ENCODE data around the gene POGK. TPM values are rescaled to one million over a fixed set of nuclear protein-coding genes. Genes with fewer than 3 reads are reported as not detected.
"Not testable (repeated sequence)": the region's sequence is repeated elsewhere in the genome, so short reads cannot be mapped to it uniquely, and the experiment has no call there.

POGK gene, protein sequence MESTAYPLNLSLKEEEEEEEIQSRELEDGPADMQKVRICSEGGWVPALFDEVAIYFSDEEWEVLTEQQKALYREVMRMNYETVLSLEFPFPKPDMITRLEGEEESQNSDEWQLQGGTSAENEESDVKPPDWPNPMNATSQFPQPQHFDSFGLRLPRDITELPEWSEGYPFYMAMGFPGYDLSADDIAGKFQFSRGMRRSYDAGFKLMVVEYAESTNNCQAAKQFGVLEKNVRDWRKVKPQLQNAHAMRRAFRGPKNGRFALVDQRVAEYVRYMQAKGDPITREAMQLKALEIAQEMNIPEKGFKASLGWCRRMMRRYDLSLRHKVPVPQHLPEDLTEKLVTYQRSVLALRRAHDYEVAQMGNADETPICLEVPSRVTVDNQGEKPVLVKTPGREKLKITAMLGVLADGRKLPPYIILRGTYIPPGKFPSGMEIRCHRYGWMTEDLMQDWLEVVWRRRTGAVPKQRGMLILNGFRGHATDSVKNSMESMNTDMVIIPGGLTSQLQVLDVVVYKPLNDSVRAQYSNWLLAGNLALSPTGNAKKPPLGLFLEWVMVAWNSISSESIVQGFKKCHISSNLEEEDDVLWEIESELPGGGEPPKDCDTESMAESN
- total RNA-seq (2012; rRNA removed), result 20.8 TPM in 2 replicates

DNA sequence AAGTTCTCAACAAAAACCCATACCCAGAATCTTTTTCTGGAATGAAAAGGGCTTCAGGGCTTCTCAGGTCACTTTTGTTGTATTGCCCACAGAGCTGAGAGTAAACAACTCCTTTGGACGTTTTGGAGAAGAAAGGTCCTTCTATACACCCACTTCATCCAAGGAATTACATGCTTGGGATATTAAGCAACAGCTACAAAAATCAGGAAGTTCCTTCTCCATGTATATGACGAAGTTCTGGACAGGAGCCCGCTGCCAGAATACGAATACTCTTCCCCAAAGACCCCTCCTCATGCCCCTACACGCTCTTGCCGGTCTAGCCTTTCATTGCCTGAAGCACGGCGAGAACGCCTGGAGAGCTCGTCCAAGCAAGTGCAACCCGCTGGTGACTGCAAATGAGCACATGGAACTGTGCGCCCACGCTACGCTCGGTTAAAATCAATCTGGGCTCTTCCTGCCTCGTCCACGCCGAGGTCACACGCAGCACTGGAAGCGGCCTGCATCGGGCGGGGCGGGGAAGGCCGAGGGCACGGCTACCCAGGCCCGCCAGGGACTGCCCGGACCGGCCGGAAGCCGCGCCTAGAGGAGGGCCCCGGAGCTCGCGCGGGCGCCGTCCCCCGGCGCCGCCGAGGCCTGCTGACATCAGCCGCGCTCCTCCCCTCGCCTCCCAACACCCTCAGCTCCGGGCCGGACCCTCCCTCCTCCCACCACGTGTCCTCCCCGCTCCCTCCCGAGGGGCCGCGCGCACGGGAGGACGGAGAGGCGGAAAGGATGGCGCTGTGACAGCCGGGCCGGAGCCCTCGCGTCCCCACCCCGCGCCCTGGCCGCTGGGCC lies at the start of gene POGK:
POGK (plus strand) TSS at position 710 of the 834 bp plus-strand sequence. CDS start 1,482 bp downstream, outside the sequence.
- peak within 1 kb of the TSS; percentile 85 for H3K9ac ChIP-seq (ENCODE audit: low read depth, low read length)
- H3K27me3 ChIP-seq (ENCODE audit: control insufficient read depth, insufficient read depth, low read length), result peaks cover 5% of the 10 kb centered on the region
- H3K36me3 ChIP-seq (ENCODE audit: insufficient read depth, low read length), result peaks cover 32% of the 10 kb centered on the region
- peaks cover 43% of the 10 kb centered on the region for H3K4me1 ChIP-seq (ENCODE audit: control insufficient read depth, insufficient read depth, low read length)
- H3K9me3 ChIP-seq (replicated peaks; ENCODE audit: low read length), result no peaks in the 10 kb centered on the region
- peak within 1 kb of the TSS; percentile 92 for H3K4me2 ChIP-seq (ENCODE audit: low read length)
- peak within 1 kb of the TSS; percentile 76 for H3K4me3 ChIP-seq (ENCODE audit: low read length)

DNA sequence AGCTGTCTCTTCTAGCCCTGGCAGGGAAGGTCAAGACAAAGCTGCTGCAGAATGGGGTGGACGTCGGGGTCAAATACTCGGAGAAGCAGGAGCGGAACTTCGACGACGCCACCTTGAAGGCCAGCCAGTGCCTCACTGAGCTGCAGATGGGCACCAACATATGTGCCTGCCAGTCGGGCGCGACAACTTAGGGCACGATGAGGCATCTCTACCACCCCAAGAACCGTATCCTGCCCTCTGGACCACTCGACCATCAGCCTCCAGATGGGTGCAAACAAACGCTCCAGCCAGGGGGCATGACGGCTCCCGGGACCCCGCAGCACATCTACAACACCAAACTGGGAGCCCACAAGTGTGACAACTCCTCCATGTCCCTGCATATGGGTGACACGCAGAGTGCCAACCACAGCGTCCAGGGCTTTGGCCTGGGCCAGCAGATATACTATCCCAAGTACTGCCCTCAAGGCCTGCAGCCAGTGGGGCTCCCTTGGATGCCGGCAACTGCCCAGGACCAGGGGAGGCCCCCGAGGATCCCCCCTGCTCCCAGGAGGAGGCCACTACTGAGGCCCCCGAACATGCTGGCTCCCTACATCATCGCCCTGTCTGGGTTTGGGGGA lies 42.5 kb upstream of the POGK start:
- H3K4me2 ChIP-seq (ENCODE audit: low read length), result no peak overlapping the region
- no peaks in the 10 kb centered on the region for H3K36me3 ChIP-seq (ENCODE audit: insufficient read depth, low read length)

DNA sequence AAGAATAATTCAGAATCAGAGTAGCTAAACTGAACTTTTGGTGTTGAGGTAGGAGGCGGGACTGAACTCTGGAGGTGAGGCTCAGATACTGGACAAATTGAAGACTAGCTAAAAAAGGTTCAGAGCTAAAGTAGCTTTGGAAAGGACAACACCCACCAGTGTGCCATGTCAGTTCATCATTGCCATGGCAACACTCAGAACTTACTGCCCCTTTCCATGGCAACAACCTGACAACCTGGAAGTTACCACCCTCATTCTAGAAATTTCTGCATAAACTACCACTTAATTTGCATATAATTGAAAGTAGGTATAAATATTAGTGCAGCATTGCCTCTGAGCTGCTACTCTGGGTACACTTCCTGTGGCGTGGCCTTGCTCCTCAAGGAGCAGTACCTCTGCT lies 30.3 kb upstream of the POGK start:
- Histone ChIP-seq H3K4me2 (ENCODE audit: low read length) (no peak overlapping the region), H3K9me3 (replicated peaks; ENCODE audit: low read length) (no peaks in the 10 kb centered on the region), H3K36me3 (ENCODE audit: insufficient read depth, low read length) (no peaks in the 10 kb centered on the region), H3K4me1 (ENCODE audit: control insufficient read depth, insufficient read depth, low read length) (no peaks in the 10 kb centered on the region), H3K4me3 (ENCODE audit: low read length) (no peak overlapping the region), H3K27me3 (ENCODE audit: control insufficient read depth, insufficient read depth, low read length) (peaks cover 4% of the 10 kb centered on the region), H3K9ac (ENCODE audit: low read depth, low read length) (no peak overlapping the region)

More for the DNA sequence above, 42.5 kb upstream of the POGK start:
- Histone ChIP-seq H3K9ac (ENCODE audit: low read depth, low read length) (no peak overlapping the region), H3K4me3 (ENCODE audit: low read length) (no peak overlapping the region), H3K4me1 (ENCODE audit: control insufficient read depth, insufficient read depth, low read length) (no peaks in the 10 kb centered on the region), H3K27me3 (ENCODE audit: control insufficient read depth, insufficient read depth, low read length) (no peaks in the 10 kb centered on the region), H3K9me3 (replicated peaks; ENCODE audit: low read length) (peaks cover 2% of the 10 kb centered on the region)

DNA sequence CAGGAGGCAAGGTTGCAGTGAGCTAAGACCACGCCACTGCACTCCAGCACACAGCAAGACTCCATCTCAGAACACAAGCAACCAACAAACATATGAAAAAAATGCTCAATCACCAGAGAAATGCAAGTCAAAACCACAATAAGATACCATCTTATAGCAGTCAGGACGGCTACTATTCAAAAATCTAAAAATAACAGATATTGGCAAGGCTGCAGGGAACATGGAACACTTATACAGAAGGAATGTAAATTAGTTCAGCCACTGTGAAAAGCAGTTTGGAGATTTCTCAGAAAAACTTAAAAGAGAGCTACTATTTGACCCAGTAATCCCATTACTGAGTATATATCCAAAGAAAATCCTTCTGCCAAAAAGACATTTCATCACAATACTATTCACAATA lies 27.6 kb upstream of the POGK start:
- H3K4me3 ChIP-seq (ENCODE audit: low read length), result no peak overlapping the region
- no peaks in the 10 kb centered on the region for H3K36me3 ChIP-seq (ENCODE audit: insufficient read depth, low read length)
- peaks cover 4% of the 10 kb centered on the region for H3K27me3 ChIP-seq (ENCODE audit: control insufficient read depth, insufficient read depth, low read length)
- H3K4me2 ChIP-seq (ENCODE audit: low read length), result no peak overlapping the region
- no peaks in the 10 kb centered on the region for H3K4me1 ChIP-seq (ENCODE audit: control insufficient read depth, insufficient read depth, low read length)
- H3K9me3 ChIP-seq (replicated peaks; ENCODE audit: low read length), result no peaks in the 10 kb centered on the region
- no peak overlapping the region for H3K9ac ChIP-seq (ENCODE audit: low read depth, low read length)

DNA sequence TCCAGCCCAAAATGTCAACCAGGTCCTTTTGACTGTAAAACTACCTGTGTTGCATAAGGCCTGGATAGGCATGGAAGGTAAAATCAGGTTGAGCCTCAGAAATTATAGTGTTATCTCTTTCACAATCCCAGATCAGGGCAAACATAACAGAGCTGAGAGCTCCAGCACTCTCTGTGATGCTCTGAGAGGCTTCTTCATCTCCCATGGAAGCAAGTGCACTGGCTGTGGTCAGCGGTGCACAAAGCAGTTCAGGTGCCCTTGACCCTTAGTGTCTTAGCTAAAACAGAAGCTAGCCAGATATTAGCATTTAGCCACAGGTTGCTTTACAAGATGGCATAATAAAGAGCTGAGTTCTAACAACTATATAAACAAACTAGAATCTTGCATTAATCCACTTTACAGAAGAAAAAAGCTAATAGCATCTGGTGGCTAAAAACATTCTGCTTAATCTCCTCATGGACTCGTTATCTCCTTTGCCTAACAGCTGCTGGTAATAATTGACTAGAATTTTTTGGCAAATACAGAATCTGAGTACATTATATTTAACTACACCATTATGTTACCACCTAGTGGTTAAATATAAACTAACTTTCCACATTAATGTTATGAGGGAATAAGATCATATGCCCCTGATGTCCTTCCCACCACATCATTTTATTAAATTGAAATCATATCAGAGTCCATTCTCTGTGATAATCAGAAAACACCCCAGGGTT lies 25.6 kb upstream of the POGK start:
- H3K4me1 ChIP-seq (ENCODE audit: control insufficient read depth, insufficient read depth, low read length), result no peaks in the 10 kb centered on the region
- H3K36me3 ChIP-seq (ENCODE audit: insufficient read depth, low read length), result no peaks in the 10 kb centered on the region
- H3K27me3 ChIP-seq (ENCODE audit: control insufficient read depth, insufficient read depth, low read length), result peaks cover 4% of the 10 kb centered on the region
- no peaks in the 10 kb centered on the region for H3K9me3 ChIP-seq (replicated peaks; ENCODE audit: low read length)
- H3K4me3 ChIP-seq (ENCODE audit: low read length), result no peak overlapping the region
- H3K4me2 ChIP-seq (ENCODE audit: low read length), result no peak overlapping the region
- no peak overlapping the region for H3K9ac ChIP-seq (ENCODE audit: low read depth, low read length)

DNA sequence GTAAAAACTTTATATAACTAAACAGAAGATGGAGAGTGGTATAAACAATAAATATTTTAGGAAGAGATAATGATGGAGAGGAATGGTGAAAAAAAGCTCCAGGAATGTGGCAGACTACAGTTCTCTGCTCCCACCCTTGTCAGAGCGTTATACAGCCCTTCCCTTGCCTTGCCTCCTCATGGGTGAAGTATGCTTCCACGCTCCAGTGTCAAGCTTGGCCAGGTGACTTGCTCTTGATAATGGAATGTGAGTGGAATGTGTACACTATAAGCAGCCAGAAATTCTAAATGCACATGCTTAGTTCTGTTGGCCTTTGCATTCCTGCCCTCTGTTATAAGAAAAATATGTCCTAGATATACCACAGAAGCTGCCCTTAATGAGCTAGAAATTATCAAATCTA lies 24.7 kb upstream of the POGK start:
- H3K4me1 ChIP-seq (ENCODE audit: control insufficient read depth, insufficient read depth, low read length), result no peaks in the 10 kb centered on the region
- no peak overlapping the region for H3K9ac ChIP-seq (ENCODE audit: low read depth, low read length)
- H3K27me3 ChIP-seq (ENCODE audit: control insufficient read depth, insufficient read depth, low read length), result peaks cover 4% of the 10 kb centered on the region
- H3K36me3 ChIP-seq (ENCODE audit: insufficient read depth, low read length), result no peaks in the 10 kb centered on the region
- no peak overlapping the region for H3K4me3 ChIP-seq (ENCODE audit: low read length)
- H3K4me2 ChIP-seq (ENCODE audit: low read length), result no peak overlapping the region
- H3K9me3 ChIP-seq (replicated peaks; ENCODE audit: low read length), result no peaks in the 10 kb centered on the region

DNA sequence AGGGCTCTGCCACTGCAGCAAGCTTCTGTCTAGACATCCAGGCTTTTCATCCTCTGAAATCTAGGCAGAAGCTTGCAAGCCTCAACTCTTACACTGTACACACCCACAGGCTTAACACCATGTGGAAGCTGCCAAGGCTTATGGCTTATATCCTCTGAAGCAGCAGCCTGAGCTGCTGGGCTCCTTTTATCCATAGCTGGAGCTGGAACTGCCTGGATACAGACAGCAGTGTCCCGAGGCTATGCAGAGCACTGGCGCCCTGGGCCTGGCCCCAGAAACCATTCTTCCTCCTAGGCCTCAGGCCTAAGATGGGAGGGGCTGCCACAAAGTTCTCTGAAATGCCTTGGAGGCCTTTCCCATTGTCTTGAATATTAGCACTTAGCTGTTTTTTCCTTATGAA lies 19.3 kb upstream of the POGK start:
- Histone ChIP-seq H3K4me3 (ENCODE audit: low read length) (no peak overlapping the region), H3K36me3 (ENCODE audit: insufficient read depth, low read length) (no peaks in the 10 kb centered on the region), H3K9me3 (replicated peaks; ENCODE audit: low read length) (no peaks in the 10 kb centered on the region), H3K4me2 (ENCODE audit: low read length) (no peak overlapping the region), H3K27me3 (ENCODE audit: control insufficient read depth, insufficient read depth, low read length) (no peaks in the 10 kb centered on the region), H3K9ac (ENCODE audit: low read depth, low read length) (no peak overlapping the region), H3K4me1 (ENCODE audit: control insufficient read depth, insufficient read depth, low read length) (no peaks in the 10 kb centered on the region)

DNA sequence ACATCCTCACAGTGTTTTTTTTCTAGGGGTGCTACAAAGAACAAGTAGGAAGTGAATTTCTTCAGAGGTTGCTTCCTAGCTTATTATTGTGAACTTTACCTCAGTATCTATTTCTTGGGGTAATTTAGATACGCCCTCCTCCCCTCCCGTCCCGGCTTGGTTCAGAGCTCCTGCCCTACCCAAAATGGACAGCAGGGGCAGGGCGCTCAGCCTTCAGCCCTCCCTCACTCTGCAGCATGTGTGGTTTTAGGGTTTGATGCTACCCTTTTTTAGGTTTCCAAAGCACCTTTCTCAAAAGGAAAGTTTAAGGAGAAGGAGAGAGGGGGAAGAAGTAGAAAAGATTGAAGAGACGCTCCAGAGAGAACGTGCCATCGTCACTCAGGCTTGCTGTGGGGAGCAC lies 16.9 kb upstream of the POGK start:
- Histone ChIP-seq H3K36me3 (ENCODE audit: insufficient read depth, low read length) (no peaks in the 10 kb centered on the region), H3K4me1 (ENCODE audit: control insufficient read depth, insufficient read depth, low read length) (no peaks in the 10 kb centered on the region), H3K4me2 (ENCODE audit: low read length) (no peak overlapping the region), H3K9me3 (replicated peaks; ENCODE audit: low read length) (no peaks in the 10 kb centered on the region), H3K9ac (ENCODE audit: low read depth, low read length) (no peak overlapping the region), H3K4me3 (ENCODE audit: low read length) (no peak overlapping the region), H3K27me3 (ENCODE audit: control insufficient read depth, insufficient read depth, low read length) (no peaks in the 10 kb centered on the region)

DNA sequence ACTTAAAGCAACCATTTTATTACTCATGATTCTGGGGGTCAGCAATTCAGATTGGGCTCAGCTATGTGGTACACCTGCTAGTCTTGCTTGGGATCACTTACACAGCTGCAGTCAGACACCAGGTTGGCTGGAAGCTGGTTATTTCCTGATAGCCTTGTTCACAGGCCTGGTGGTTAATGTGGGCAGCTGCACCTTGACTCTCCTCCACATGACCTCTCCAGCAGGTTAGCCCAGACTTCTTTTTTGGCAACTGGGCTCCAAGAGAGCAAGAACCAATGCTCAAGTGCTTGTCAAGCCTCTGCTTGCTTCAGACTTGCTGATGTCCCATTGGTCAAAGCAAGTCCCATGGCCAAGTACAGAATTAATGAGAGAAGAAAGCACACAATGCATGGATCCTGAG lies 11.8 kb upstream of the POGK start:
- Histone ChIP-seq H3K4me2 (ENCODE audit: low read length) (no peak overlapping the region), H3K27me3 (ENCODE audit: control insufficient read depth, insufficient read depth, low read length) (peaks cover 4% of the 10 kb centered on the region), H3K9ac (ENCODE audit: low read depth, low read length) (no peak overlapping the region), H3K36me3 (ENCODE audit: insufficient read depth, low read length) (no peaks in the 10 kb centered on the region), H3K4me1 (ENCODE audit: control insufficient read depth, insufficient read depth, low read length) (no peaks in the 10 kb centered on the region), H3K4me3 (ENCODE audit: low read length) (no peak overlapping the region), H3K9me3 (replicated peaks; ENCODE audit: low read length) (no peaks in the 10 kb centered on the region)

DNA sequence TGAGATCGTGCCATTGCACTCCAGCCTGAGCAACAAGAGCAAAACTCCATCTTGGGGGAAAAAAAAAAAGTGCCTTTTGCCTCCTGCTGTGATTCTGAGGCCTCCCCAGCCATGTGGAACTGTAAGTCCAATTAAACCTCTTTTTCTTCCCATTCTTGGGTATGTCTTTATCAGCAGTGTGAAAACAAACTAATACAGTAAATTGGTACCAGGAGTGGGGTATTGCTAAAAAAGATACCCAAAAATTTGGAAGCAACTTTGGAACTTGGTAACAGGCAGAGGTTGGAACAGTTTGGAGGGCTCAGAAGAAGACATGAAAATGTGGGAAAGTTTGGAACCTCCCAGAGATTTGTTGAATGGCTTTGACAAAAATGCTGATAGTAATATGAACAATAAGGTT lies 9.5 kb upstream of the POGK start:
- H3K4me3 ChIP-seq (ENCODE audit: low read length); H3K9me3 ChIP-seq (replicated peaks; ENCODE audit: low read length); H3K9ac ChIP-seq (ENCODE audit: low read depth, low read length); H3K4me2 ChIP-seq (ENCODE audit: low read length); H3K36me3 ChIP-seq (ENCODE audit: insufficient read depth, low read length); H3K4me1 ChIP-seq (ENCODE audit: control insufficient read depth, insufficient read depth, low read length): not testable (repeated sequence)
- peaks cover 19% of the 10 kb centered on the region for H3K27me3 ChIP-seq (ENCODE audit: control insufficient read depth, insufficient read depth, low read length)

DNA sequence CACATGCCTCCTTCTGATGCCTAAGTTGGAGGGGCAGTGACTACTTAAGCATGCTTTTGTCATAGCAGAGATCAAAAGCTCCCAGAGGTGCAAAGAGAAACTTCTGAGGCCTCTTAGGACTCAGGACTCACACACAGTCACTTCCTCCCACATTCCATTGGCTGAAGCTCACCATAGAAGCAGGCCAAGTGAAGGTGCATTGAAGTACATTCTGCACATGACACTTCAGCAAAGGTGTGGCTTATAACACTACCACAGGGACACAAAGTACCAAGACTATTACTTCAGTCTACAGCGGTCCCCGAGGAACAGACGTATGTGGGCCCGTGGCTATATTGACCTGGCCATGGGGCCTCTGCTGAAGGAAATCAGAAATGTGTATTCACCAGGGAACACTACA lies 2.5 kb upstream of the POGK start:
- H3K4me1 ChIP-seq (ENCODE audit: control insufficient read depth, insufficient read depth, low read length), result peaks cover 23% of the 10 kb centered on the region
- no peak overlapping the region for H3K4me3 ChIP-seq (ENCODE audit: low read length)
- H3K36me3 ChIP-seq (ENCODE audit: insufficient read depth, low read length), result peaks cover 9% of the 10 kb centered on the region
- H3K27me3 ChIP-seq (ENCODE audit: control insufficient read depth, insufficient read depth, low read length), result peaks cover 19% of the 10 kb centered on the region
- H3K9ac ChIP-seq (ENCODE audit: low read depth, low read length), result no peak overlapping the region
- no peak overlapping the region for H3K4me2 ChIP-seq (ENCODE audit: low read length)
- H3K9me3 ChIP-seq (replicated peaks; ENCODE audit: low read length), result no peaks in the 10 kb centered on the region
